H1 (cell line): Measurements from ENCODE around the gene DNTT. TPM values are rescaled to one million over a fixed set of nuclear protein-coding genes. Genes with fewer than 3 reads are reported as not detected.

Experiments used
- CTCF ChIA-PET: fragments of 300-600 bp; sonication (Branson Sonifier 250); formaldehyde crosslinking; loops from one replicate; lab custom pipeline; 2021; ENCODE audit not compliant: partially characterized antibody; lab: Charles Lee
- POLR2A ChIA-PET: fragments of 300-600 bp; sonication (Branson Sonifier 250); formaldehyde crosslinking; loops from one replicate; lab custom pipeline; 2021; ENCODE audit warnings: inconsistent platforms; ENCODE audit not compliant: partially characterized antibody; lab: Charles Lee
- DNase-seq, 2 experiments: peaks; one replicate each; pipeline versions ENCODE4 v3.0.0 to v3.0.0-alpha.2; 2010 to 2022; ENCODE audit warnings: low spot score in 2 of 2, low read depth in 1 of 2, mixed read lengths in 1 of 2
- FAIRE-seq: peaks from 2 replicates; lab custom pipeline; 2011; peaks lifted over from hg19 to GRCh38; lab: Jason Lieb, UNC
- H2AFZ ChIP-seq: 2 replicates; pipeline ENCODE4 v1.8.1; 2012; ENCODE audit warnings: low read length, inconsistent platforms
- H2AK5ac ChIP-seq: 2 replicates; pipeline ENCODE4 v1.6.1; 2013; ENCODE audit warnings: low read depth, low read length
- H2BK120ac ChIP-seq: replicated peaks from 2 replicates; pipeline ENCODE3; 2013; ENCODE audit warnings: low read depth, low read length, inconsistent platforms
- H2BK12ac ChIP-seq: 2 replicates; pipeline ENCODE4 v1.6.1; 2013; ENCODE audit warnings: low read depth, low read length
- H2BK15ac ChIP-seq: 2 replicates; pipeline ENCODE4 v1.6.1; 2013; ENCODE audit warnings: low read length
- H2BK20ac ChIP-seq: 2 replicates; pipeline ENCODE4 v1.6.1; 2013; ENCODE audit warnings: low read length
- H2BK5ac ChIP-seq: 2 replicates; pipeline ENCODE4 v1.6.1; 2013; ENCODE audit warnings: low read depth, low read length
- H3K14ac ChIP-seq: 2 replicates; pipeline ENCODE4 v1.6.1; 2013; ENCODE audit warnings: inconsistent platforms; ENCODE audit not compliant: insufficient read length
- H3K18ac ChIP-seq: 2 replicates; pipeline ENCODE4 v1.6.1; 2013; ENCODE audit warnings: low read length; ENCODE audit errors: extremely low read depth
- H3K23ac ChIP-seq: 2 replicates; pipeline ENCODE4 v1.6.1; 2013; ENCODE audit warnings: inconsistent platforms; ENCODE audit not compliant: insufficient read length
- H3K23me2 ChIP-seq: 2 replicates; pipeline ENCODE4 v1.6.1; 2013; ENCODE audit warnings: low read depth, low read length
- H3K27ac ChIP-seq: 2 replicates; pipeline ENCODE4 v1.6.1; 2011; ENCODE audit warnings: low read depth, low read length, inconsistent platforms
- H3K27me3 ChIP-seq, 4 experiments: replicated peaks in 1 of 4; 1 replicate in 1 of 4; 2 replicates in 3 of 4; pipeline versions ENCODE4 v1.6.1 to v1.8.1; 2011 to 2013; ENCODE audit warnings: low read length in 3 of 4, mild to moderate bottlenecking in 3 of 4, inconsistent platforms in 2 of 4, mixed read lengths in 2 of 4, moderate library complexity in 1 of 4; ENCODE audit not compliant: control insufficient read depth in 3 of 4, insufficient read depth in 3 of 4; ENCODE audit errors: extremely low read depth in 1 of 4
- H3K36me3 ChIP-seq, 4 experiments: 2 replicates each; pipeline versions ENCODE4 v1.6.1 to v1.8.1; 2011 to 2013; ENCODE audit warnings: mild to moderate bottlenecking in 4 of 4, low read length in 3 of 4, moderate library complexity in 2 of 4, control low read depth in 1 of 4, inconsistent platforms in 1 of 4; ENCODE audit not compliant: insufficient read depth in 4 of 4, control insufficient read depth in 2 of 4
- H3K4ac ChIP-seq: replicated peaks from 2 replicates; pipeline ENCODE3; 2013; ENCODE audit warnings: low read length, low read depth, mixed read lengths, inconsistent platforms; ENCODE audit not compliant: insufficient read length
- H3K4me1 ChIP-seq, 4 experiments: replicated peaks in 1 of 4; 1 replicate in 1 of 4; 2 replicates in 3 of 4; pipeline versions ENCODE4 v1.6.1 to v1.8.1; 2011 to 2013; ENCODE audit warnings: low read length in 3 of 4, inconsistent platforms in 2 of 4, mixed read lengths in 1 of 4; ENCODE audit not compliant: insufficient read depth in 4 of 4, control insufficient read depth in 3 of 4
- H3K4me2 ChIP-seq, 2 experiments: 2 replicates each; pipeline versions ENCODE4 v1.6.1 to v1.8.1; 2011 to 2013; ENCODE audit warnings: low read depth in 2 of 2, low read length in 2 of 2, control low read depth in 1 of 2, inconsistent platforms in 1 of 2, mild to moderate bottlenecking in 1 of 2; ENCODE audit not compliant: insufficient read depth in 1 of 2
- H3K4me3 ChIP-seq, 4 experiments: fragments of 200-600, 300-600 bp in 1 of 4; sonication (generic), shearing (Covaris generic), sonication (Bioruptor Twin) in 1 of 4; 2 replicates each; pipeline versions ENCODE4 v1.5.1 to v1.8.1; 2011 to 2016; ENCODE audit warnings: low read length in 4 of 4, low read depth in 3 of 4, control low read depth in 2 of 4, inconsistent platforms in 2 of 4, mild to moderate bottlenecking in 2 of 4, mixed read lengths in 1 of 4, moderate library complexity in 1 of 4; ENCODE audit not compliant: insufficient read depth in 2 of 4; ENCODE audit errors: extremely low read depth in 1 of 4
- H3K56ac ChIP-seq: replicated peaks from 2 replicates; pipeline ENCODE3; 2013; ENCODE audit warnings: low read depth, mild to moderate bottlenecking, mixed read lengths, low read length, inconsistent platforms; ENCODE audit not compliant: insufficient read length
- H3K79me1 ChIP-seq: 2 replicates; pipeline ENCODE4 v1.6.1; 2013; ENCODE audit warnings: low read depth, low read length, control low read depth
- H3K79me2 ChIP-seq, 2 experiments: 2 replicates each; pipeline versions ENCODE4 v1.6.1 to v1.8.1; 2012 to 2013; ENCODE audit warnings: low read length in 2 of 2, mild to moderate bottlenecking in 2 of 2, inconsistent platforms in 1 of 2; ENCODE audit not compliant: insufficient read depth in 2 of 2, control insufficient read depth in 1 of 2
- H3K9ac ChIP-seq, 4 experiments: replicated peaks in 1 of 4; 1 replicate in 1 of 4; 2 replicates in 3 of 4; pipeline versions ENCODE4 v1.6.1 to v1.8.1; 2011 to 2013; ENCODE audit warnings: low read depth in 3 of 4, low read length in 3 of 4, control low read depth in 2 of 4, mild to moderate bottlenecking in 2 of 4, moderate library complexity in 2 of 4, inconsistent platforms in 1 of 4; ENCODE audit errors: extremely low read depth in 1 of 4
- H3K9me3 ChIP-seq, 2 experiments: 2 replicates each; pipeline versions ENCODE4 v1.6.1 to v1.8.1; 2012 to 2013; ENCODE audit warnings: mild to moderate bottlenecking in 2 of 2, moderate library complexity in 2 of 2, control low read depth in 1 of 2, inconsistent platforms in 1 of 2, low read depth in 1 of 2, low read length in 1 of 2, mixed read lengths in 1 of 2; ENCODE audit not compliant: insufficient read depth in 2 of 2
- H4K20me1 ChIP-seq, 2 experiments: replicated peaks in 1 of 2; 2 replicates each; pipeline versions ENCODE3 to v1.8.1; 2011 to 2013; ENCODE audit warnings: inconsistent platforms in 2 of 2, low read length in 2 of 2, mild to moderate bottlenecking in 1 of 2; ENCODE audit not compliant: insufficient read depth in 2 of 2, control insufficient read depth in 1 of 2
- H4K5ac ChIP-seq: 2 replicates; pipeline ENCODE4 v1.6.1; 2013; ENCODE audit warnings: low read length, low read depth, mixed read lengths, inconsistent platforms; ENCODE audit not compliant: insufficient read length
- H4K8ac ChIP-seq: 2 replicates; pipeline ENCODE4 v1.8.0; 2013; ENCODE audit warnings: mild to moderate bottlenecking, moderate library complexity, low read length, inconsistent platforms; ENCODE audit not compliant: insufficient read depth; ENCODE audit errors: extremely low read depth
- H4K91ac ChIP-seq: replicated peaks from 2 replicates; pipeline ENCODE3; 2013; ENCODE audit warnings: low read length, mixed read lengths, inconsistent platforms; ENCODE audit not compliant: insufficient read length
- BACH1 ChIP-seq: IDR thresholded peaks from 2 replicates; pipeline ENCODE4 v1.6.1; 2012; ENCODE audit warnings: low read length, improper control_type of control experiment
- GTF2F1 ChIP-seq: IDR thresholded peaks from 2 replicates; pipeline ENCODE4 v1.6.1; 2012; ENCODE audit warnings: low read depth, low read length, improper control_type of control experiment, borderline replicate concordance
- MAFK ChIP-seq: IDR thresholded peaks from 2 replicates; pipeline ENCODE4 v1.6.1; 2012; ENCODE audit warnings: low read depth, mild to moderate bottlenecking, improper control_type of control experiment, low read length
- TCF12 ChIP-seq: IDR thresholded peaks from 2 replicates; pipeline ENCODE4 v1.6.1; 2011; ENCODE audit warnings: low read depth, mild to moderate bottlenecking, low read length
- WGBS, 2 experiments: shearing (Covaris generic) in 1 of 2; methylation state at CpG; one replicate each; pipeline versions ENCODE4 v1.1.6 to v1.1.7; 2013 to 2015; ENCODE audit warnings: low lambda C conversion rate in 2 of 2, mixed read lengths in 2 of 2, inconsistent platforms in 1 of 2, low coverage in 1 of 2, missing lambda C conversion rate in 1 of 2; ENCODE audit not compliant: insufficient replicate concordance in 2 of 2, insufficient coverage in 1 of 2, insufficient read length in 1 of 2; ENCODE audit errors: extremely low coverage in 1 of 2, missing lambda C conversion rate in 1 of 2; 5-methylcytosine and 5-hydroxymethylcytosine counted together
- polyA plus RNA-seq, 7 experiments: library from polyadenylated mRNA; depleted of rRNA in 3 of 7; stranded (reverse) in 5 of 7; unstranded in 2 of 7; fragments of >200 nt in 5 of 7; fragments of 200-250 nt in 2 of 7; gene quantifications; 1 replicate in 5 of 7; 2 replicates in 1 of 7; 4 replicates in 1 of 7; pipeline versions ENCODE4 v1.2.1 to v1.2.3, GENCODE V29; 2011 to 2013; ENCODE audit warnings: missing spikeins in 2 of 7, mixed read lengths in 2 of 7
- total RNA-seq: library from RNA; stranded (reverse); fragmentation: NEBNext Ultra II Directional; extraction: Animal tissue kit (Norgen Biotek cat#: 25700); gene quantifications from 2 replicates; pipeline ENCODE4 v1.2.1, GENCODE V29; 2021
- TF ChIP-seq, protein P1 (sequence below): IDR thresholded peaks from 2 replicates; pipeline ENCODE4 v1.6.1; 2012; ENCODE audit warnings: inconsistent platforms
- TF ChIP-seq, protein P2 (sequence below): IDR thresholded peaks from 2 replicates; pipeline ENCODE4 v1.6.1; 2011; ENCODE audit warnings: low read length, improper control_type of control experiment

DNTT gene
- total and polyA plus RNA-seq, 2 of the 8 experiments (the other 6 are each of a cell fraction or from before 2014, with no cell fraction given): not detected

DNA sequence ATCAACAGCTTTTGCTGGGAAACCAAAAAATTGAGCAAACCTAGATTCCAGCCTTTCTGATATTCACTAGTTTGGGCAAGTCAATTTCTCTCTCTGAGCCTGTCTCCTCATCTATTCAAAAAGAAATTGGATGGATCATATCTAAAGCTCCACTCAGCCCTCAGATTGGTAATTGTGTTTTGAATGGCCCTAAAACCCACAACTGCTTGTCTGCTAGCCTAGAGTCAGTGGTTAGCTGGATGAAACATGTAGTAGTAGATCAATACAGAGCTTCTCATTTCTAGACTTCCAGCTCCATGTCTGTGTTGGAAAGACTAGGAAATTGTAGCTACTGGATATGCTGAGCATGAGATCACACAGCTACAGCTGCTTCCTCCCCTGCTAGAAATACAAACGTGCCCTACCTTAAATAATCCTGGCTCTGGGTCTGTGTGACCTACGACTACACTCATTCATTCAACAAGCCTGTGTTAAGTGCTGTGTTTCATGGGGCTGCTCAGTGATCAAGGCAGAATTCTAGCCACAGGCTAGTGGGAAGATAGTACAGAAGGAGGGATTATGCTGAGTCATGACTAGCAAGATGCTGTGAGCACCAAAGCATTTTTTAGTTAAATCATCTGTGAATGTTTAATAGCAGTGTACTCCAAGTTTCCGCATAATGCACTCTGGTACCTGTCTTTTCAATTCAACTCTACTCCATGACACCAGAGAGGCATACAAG is 15.7 kb downstream of the DNTT start:
- H3K9me3 ChIP-seq: no peaks in the 10 kb centered on the region
- no peak overlapping the region for H3K56ac ChIP-seq
- no peak overlapping the region for H3K14ac ChIP-seq
- H3K23ac ChIP-seq: no peak overlapping the region
- no peak for FAIRE-seq
- peak overlapping the region; percentile 10; the same call in 1 of the 2 replicates for H2BK12ac ChIP-seq
- H3K79me2 ChIP-seq: no peaks in the 10 kb centered on the region
- no peak overlapping the region for H2AK5ac ChIP-seq
- no peak overlapping the region for H2BK120ac ChIP-seq
- DNase-seq: no peak
- no peaks in the 10 kb centered on the region for H3K79me1 ChIP-seq
- TF ChIP-seq, protein P1, sequence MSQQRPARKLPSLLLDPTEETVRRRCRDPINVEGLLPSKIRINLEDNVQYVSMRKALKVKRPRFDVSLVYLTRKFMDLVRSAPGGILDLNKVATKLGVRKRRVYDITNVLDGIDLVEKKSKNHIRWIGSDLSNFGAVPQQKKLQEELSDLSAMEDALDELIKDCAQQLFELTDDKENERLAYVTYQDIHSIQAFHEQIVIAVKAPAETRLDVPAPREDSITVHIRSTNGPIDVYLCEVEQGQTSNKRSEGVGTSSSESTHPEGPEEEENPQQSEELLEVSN: no peak
- TF ChIP-seq MAFK (peak; percentile 79), TCF12 (no peak), BACH1 (peak; percentile 92), GTF2F1 (no peak)
- TF ChIP-seq, protein P2, sequence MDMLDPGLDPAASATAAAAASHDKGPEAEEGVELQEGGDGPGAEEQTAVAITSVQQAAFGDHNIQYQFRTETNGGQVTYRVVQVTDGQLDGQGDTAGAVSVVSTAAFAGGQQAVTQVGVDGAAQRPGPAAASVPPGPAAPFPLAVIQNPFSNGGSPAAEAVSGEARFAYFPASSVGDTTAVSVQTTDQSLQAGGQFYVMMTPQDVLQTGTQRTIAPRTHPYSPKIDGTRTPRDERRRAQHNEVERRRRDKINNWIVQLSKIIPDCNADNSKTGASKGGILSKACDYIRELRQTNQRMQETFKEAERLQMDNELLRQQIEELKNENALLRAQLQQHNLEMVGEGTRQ: no peak
- H3K23me2 ChIP-seq: no peaks in the 10 kb centered on the region
- H3K4ac ChIP-seq: no peak overlapping the region
- H2AFZ ChIP-seq: peak overlapping the region; percentile 81
- no peak overlapping the region for H3K4me2 ChIP-seq
- H3K4me3 ChIP-seq: no peak overlapping the region
- H3K9ac ChIP-seq: no peak overlapping the region
- no peaks in the 10 kb centered on the region for H4K20me1 ChIP-seq
- POLR2A ChIA-PET: interaction anchor here (1.7 kb wide), 1 partner anchor 10 kb away, joined by 4 read pairs; no protein-coding TSS in a partner anchor
- H2BK5ac ChIP-seq: no peak overlapping the region; the same call in 1 of the 2 replicates
- H4K5ac ChIP-seq: no peak overlapping the region
- whole genome bisulfite sequencing, 2 experiments: 79% methylated on average over 3 of the region's 3 CpGs; no CpG with 5 or more reads in 1 of the 2 experiments
- no peak overlapping the region for H4K8ac ChIP-seq
- no peak overlapping the region for H3K27ac ChIP-seq
- H3K18ac ChIP-seq: no peak overlapping the region
- H3K27me3 ChIP-seq: no peaks in the 10 kb centered on the region
- H3K4me1 ChIP-seq: peaks cover 0 to 6% (median 0%) of the 10 kb centered on the region in 4 experiments; a peak in 2 of 7 replicates
- CTCF ChIA-PET: interaction anchor here (0.7 to 11.8 kb wide), 19 partner anchors 9 to 303 kb away, joined by 3 to 119 read pairs (median 4); no protein-coding TSS in a partner anchor
- no peak overlapping the region for H2BK20ac ChIP-seq
- no peak overlapping the region for H2BK15ac ChIP-seq
- no peaks in the 10 kb centered on the region for H3K36me3 ChIP-seq
- H4K91ac ChIP-seq: peak overlapping the region; percentile 2
